NCI-H2196 (cell line): ENCODE results near the gene UBTF.

Experiments
- DNase-seq: peaks from one replicate; lab custom pipeline; 2025; ENCODE audit not compliant: unreplicated experiment; lab: John Stamatoyannopoulos, UW

Gene UBTF

GRCh38 chr17:44197980-44198720, 21.3 kb downstream of the UBTF start:
- DNase-seq, result no peak

- no peak for DNase-seq
These were observed 22.4 kb downstream of the UBTF start for GRCh38 chr17:44197107-44197506.

- no peak for DNase-seq
These were observed 26.0 kb downstream of the UBTF start for GRCh38 chr17:44193326-44194084.

- DNase-seq, result no peak
These were observed 26.7 kb downstream of the UBTF start for GRCh38 chr17:44192750-44193149.

GRCh38 chr17:44191941-44192496, 27.5 kb downstream of the UBTF start:
- no peak for DNase-seq

- no peak for DNase-seq
These were observed 28.1 kb downstream of the UBTF start for GRCh38 chr17:44191369-44191768.

GRCh38 chr17:44190481-44190880, 29.0 kb downstream of the UBTF start:
- no peak for DNase-seq

GRCh38 chr17:44188576-44189403, 30.7 kb downstream of the UBTF start:
- DNase-seq, result no peak

- peak; percentile 26 for DNase-seq
These were observed 32.2 kb downstream of the UBTF start for GRCh38 chr17:44187131-44187899.

GRCh38 chr17:44186307-44187130, 33.0 kb downstream of the UBTF start, which contains the start of gene TMUB2:
TMUB2 (plus strand) TSS chr17:44186972; CDS start chr17:44187709, 737 bp downstream.
- DNase-seq, result peak; percentile 99

- DNase-seq, result no peak
These were observed 35.2 kb downstream of the UBTF start for GRCh38 chr17:44184212-44184810.

GRCh38 chr17:44183024-44183423, 36.5 kb downstream of the UBTF start:
- DNase-seq, result no peak

GRCh38 chr17:44178133-44178532, 41.3 kb downstream of the UBTF start:
- no peak for DNase-seq

- no peak for DNase-seq
These were observed 41.8 kb downstream of the UBTF start for GRCh38 chr17:44177640-44178039.

- no peak for DNase-seq
These were observed 42.6 kb downstream of the UBTF start for GRCh38 chr17:44176671-44177501.

GRCh38 chr17:44176257-44176656, 43.2 kb downstream of the UBTF start:
- no peak for DNase-seq

- DNase-seq, result no peak
These were observed 45.0 kb downstream of the UBTF start for GRCh38 chr17:44174427-44174826.

GRCh38 chr17:44171931-44172455, 47.5 kb downstream of the UBTF start:
- no peak for DNase-seq
